NB4 (cell line): ENCODE measurements around the gene MT1F.

ENCODE experiments used
- POLR2A ChIP-seq: IDR thresholded peaks from 2 replicates; pipeline ENCODE4 v1.6.1; 2011; ENCODE audit warnings: mild to moderate bottlenecking; ENCODE audit not compliant: insufficient read length; ENCODE audit errors: extremely low read depth
- TF ChIP-seq, protein P1 (sequence below): IDR thresholded peaks from one replicate; pipeline ENCODE4 v1.5.1; 2012; ENCODE audit warnings: low read depth, low read length
- TF ChIP-seq, protein P2 (sequence below): IDR thresholded peaks from 2 replicates; pipeline ENCODE4 v1.6.1; 2011; ENCODE audit warnings: low read depth, low read length

DNA sequence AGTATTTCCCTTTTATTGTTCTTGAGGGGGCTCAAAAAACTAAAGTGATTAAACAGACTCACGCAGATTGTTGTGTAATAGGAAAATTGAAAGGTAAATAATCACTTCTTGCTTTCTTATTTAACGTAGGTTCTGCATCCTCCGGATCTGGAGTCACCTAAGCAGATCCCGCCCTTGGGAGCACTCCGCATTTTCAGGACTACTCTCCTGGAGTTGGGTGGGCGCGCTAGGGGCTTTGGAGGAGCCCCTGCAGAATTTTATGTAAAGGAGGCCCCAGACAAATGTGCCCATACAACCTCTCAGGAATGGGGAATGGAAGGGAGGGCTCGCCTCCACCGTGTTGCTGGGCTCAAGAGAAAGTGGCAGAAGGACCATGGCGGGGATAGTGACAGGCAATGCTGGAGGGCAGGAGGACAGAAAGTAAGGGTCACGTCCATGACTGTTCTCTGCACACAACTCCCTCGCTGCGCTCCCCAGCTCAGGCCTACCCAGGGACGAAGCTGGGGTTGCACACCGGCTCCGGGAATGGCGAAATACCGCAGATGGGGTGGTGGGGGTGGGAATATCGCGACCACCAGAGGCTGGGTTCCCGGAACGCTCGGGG, 41.0 kb upstream of the MT1F start:
- TF ChIP-seq, protein P1, sequence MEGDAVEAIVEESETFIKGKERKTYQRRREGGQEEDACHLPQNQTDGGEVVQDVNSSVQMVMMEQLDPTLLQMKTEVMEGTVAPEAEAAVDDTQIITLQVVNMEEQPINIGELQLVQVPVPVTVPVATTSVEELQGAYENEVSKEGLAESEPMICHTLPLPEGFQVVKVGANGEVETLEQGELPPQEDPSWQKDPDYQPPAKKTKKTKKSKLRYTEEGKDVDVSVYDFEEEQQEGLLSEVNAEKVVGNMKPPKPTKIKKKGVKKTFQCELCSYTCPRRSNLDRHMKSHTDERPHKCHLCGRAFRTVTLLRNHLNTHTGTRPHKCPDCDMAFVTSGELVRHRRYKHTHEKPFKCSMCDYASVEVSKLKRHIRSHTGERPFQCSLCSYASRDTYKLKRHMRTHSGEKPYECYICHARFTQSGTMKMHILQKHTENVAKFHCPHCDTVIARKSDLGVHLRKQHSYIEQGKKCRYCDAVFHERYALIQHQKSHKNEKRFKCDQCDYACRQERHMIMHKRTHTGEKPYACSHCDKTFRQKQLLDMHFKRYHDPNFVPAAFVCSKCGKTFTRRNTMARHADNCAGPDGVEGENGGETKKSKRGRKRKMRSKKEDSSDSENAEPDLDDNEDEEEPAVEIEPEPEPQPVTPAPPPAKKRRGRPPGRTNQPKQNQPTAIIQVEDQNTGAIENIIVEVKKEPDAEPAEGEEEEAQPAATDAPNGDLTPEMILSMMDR, result no peak
- no peak for TF ChIP-seq POLR2A
- TF ChIP-seq, protein P2, sequence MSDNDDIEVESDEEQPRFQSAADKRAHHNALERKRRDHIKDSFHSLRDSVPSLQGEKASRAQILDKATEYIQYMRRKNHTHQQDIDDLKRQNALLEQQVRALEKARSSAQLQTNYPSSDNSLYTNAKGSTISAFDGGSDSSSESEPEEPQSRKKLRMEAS, result no peak
